ENCODE data around the gene ESRRA. TPM values are rescaled to one million over a fixed set of nuclear protein-coding genes. Genes with fewer than 3 reads are reported as not detected.

ESRRA gene
- total RNA-seq, result 12.0 TPM

DNA sequence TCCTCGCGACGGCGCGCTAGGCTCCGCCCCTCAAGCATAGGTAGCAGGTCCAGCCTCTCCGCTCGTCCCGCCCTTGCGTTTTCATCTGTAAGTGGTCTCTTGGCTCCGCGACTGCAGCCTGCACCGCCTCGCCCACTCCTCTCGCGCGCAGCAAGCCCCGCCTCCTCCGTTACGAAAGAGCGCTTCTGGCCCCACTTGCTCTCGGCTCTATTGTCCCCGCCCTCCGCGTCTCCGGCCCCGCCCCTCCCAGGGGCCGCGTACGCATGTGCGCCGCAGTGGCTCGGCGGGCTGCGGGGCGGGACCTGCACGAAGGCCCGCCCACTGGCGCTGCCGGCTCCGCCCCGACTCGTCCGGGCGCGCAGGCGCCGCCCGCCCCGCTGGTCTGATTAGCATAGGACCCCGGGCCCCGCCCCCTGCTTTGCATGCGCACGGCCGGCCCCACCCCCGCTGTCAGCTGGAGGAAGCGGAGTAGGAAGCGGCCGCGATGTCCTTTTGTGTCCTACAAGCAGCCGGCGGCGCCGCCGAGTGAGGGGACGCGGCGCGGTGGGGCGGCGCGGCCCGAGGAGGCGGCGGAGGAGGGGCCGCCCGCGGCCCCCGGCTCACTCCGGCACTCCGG, at the start of gene ESRRA:
ESRRA (plus strand) TSS at position 450 of the 616 bp plus-strand sequence. CDS start 1,656 bp downstream, outside the sequence.
- DNase-seq, result peak; percentile 98

- DNase-seq, result no peak
These were observed 49.0 kb upstream of the ESRRA start for GRCh38 chr11:64256300-64256699.

- no peak for DNase-seq
These were observed 47.0 kb upstream of the ESRRA start for GRCh38 chr11:64258356-64258755.

- no peak for DNase-seq
These were observed 46.3 kb upstream of the ESRRA start for GRCh38 chr11:64258946-64259532.

GRCh38 chr11:64259533-64260067, 45.7 kb upstream of the ESRRA start:
- DNase-seq, result no peak

DNA sequence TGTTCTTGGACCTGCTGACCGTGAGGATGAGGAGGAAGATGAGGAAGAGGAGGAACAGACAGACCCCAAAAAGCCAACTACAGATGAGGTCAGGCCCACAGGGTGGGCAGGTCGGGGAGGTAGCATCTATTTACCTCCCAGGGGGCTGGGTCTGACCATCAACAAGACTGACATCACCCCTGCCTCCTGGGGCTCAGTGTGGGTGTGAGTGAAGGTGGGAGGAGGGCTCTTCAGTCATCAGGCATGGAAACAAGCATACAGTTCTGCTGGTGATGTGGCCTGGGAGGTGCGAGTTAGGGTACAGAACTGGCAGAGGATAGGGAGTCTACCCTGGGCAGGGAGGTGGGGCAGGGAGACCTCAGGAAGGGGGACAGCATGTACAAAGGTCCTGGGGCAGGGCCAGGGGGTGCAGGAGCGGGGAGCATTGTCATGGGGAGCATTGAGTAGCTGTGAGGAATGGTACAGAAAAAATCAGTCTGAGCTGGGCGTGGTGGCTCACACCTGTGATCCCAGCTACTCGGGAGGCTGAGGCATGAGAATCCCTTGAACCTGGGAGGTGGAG, 45.1 kb upstream of the ESRRA start:
- no peak for DNase-seq

- no peak for DNase-seq
These were observed 43.7 kb upstream of the ESRRA start for GRCh38 chr11:64261556-64262080.

- DNase-seq, result no peak
These were observed 42.9 kb upstream of the ESRRA start for GRCh38 chr11:64262271-64263002.

DNA sequence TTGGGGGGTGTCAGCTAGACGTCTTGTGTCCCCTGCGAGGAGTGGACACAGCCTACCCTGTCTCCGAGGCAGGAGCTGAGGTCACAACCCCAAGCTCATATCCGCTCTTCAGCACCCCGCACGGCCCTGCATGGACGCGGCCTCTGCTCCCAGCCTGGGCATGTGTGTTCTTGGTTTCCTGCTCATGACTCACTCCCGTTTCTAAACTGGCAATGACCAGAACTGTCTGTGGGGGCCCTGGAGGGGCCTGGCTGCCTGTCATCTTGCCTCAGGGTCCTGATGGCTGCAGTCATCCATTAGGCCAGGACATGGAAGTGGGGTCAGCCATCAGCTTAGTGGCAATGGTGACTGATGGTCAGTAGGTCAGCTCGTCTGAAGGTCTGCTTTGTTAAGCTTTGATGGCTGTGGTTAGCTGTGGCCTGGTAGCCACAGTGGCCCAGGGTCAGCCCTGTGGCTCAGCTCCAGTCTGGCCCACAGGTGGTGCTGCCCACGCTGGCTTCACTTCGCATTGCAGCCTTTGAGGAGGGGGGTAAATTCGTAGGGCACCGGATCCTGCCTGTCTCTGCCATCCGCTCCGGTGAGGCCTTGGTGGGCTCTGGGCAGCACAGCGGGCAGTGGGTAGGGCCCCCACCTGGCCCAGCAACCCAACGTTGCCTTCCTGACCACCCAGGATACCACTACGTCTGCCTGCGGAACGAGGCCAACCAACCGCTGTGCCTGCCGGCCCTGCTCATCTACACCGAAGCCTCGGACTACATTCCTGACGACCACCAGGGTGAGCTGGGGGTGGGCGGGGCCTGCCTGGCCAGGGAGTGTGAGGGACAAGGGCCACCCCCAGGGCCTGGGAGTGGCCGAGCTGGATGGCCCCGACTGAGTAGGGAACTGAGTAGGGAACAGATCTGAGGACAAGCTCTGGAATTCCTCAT, 42.0 kb upstream of the ESRRA start:
- no peak for DNase-seq

- no peak for DNase-seq
These were observed 41.4 kb upstream of the ESRRA start for GRCh38 chr11:64263947-64264317.

GRCh38 chr11:64264371-64264852, 40.9 kb upstream of the ESRRA start:
- DNase-seq, result no peak

DNA sequence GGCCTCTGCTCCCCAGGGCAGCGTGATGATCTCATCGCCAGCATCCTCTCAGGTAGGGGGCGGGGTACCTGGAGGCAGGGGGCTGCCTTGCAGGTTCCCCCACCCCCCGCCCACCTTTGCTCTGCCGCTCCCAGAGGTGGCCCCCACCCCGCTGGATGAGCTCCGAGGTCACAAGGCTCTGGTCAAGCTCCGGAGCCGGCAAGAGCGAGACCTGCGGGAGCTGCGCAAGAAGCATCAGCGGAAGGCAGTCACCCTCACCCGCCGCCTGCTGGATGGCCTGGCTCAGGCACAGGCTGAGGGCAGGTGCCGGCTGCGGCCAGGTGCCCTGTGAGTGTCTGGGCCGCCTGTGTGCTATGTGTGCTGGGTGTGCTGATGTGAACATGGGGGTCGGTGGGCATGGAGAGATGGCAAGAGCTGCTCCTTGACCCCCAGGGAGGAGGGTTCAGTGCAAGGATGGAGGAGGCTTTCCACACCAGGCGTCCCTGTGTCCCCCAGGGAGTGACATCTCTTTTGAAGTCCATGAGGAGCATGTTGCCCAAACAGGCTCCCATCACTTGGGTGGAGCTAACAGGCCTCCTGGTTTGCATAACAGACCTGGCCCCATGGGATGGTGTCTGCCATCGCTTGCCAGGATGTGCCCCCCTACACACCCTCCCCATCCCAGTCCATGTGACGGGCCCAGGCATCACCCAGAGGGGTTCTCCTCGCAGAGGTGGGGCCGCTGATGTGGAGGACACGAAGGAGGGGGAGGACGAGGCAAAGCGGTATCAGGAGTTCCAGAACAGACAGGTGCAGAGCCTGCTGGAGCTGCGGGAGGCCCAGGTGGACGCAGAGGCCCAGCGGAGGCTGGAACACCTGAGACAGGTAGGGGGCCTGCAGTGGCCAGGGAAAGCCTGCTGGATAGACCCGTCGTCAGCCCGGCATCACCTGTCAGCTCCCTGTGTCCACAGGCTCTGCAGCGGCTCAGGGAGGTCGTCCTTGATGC, 39.9 kb upstream of the ESRRA start:
- no peak for DNase-seq

GRCh38 chr11:64266339-64266738, 39.0 kb upstream of the ESRRA start:
- no peak for DNase-seq

GRCh38 chr11:64267207-64267945, 37.9 kb upstream of the ESRRA start:
- DNase-seq, result no peak

DNA sequence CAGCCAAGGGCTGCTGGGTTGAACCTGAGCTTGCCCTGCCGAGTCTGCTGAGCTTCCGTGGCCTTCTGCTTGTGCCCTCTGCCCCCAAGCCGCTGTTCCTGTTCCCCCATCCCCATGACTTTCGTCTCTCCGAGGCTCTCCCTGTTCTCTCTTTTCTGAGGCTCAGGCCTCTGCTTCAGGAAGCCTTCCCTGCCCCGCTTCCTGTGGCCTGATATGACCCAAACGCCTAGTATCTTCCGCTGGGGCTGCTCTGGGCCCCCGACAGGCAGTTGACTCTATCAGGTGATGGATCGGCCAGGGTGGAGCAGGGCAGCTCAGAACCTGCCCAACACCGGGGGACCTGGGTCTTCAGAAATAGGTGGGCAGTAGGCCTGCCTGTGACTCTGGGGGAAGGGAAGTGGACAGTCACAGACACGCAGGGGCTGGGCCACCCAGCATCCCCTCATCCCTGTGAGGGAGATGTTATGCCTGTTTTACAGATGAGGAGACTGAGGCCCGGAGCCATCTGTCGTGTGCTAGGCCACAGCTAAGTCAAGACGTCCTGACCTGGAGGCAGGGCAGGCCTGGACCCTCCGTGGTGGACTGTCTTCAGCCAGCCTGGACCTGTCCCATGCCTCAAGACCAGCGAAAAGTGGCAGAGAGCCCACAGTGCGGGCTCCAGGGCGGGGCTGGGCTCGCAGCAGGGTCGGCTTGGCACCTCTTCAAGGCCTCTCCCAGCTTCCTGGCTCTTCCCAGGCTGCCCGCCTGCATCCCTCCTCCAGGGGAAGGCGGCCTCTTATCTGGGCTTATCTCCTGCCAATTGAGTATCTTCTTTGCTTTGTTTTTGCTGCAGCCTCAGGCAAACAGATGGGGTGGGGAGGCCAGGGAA, 37.1 kb upstream of the ESRRA start:
- no peak for DNase-seq

DNA sequence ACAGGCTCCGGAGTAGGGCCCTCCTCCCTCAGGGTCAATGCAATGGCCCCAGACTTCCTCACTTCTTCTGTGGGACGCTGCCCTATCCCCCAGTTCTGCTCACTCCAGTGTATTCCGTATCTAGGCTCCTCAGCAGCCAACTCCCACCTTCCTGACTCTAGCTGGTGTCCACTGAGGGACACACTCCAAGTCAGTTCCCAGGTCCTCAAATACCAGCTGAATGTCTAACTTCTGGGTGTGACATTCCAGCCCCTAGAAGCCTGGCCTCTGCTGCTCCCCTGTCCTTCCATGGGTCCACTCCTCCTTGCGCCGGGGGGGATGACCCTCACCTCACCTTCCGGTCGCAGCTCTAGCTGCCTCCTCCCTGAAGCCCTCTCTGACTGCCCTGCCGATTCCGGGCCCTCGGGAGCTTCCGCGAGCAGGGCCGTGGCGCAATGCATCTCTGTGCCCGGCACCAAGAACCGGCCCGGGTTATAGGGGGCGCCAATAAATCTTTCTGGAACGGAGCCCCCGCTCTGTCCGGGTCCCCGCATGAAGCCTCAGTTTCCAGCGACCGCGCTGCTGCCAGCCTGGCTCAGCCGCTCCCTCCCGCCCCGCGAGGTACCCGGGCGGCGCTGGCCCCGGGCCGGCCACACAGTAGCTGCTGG, 36.3 kb upstream of the ESRRA start:
- peak; percentile 51 for DNase-seq

- DNase-seq, result peak; percentile 99
These were observed 35.6 kb upstream of the ESRRA start for GRCh38 chr11:64269540-64270220.
